ENCODE results near the gene VAV2. TPM values are rescaled to one million over a fixed set of nuclear protein-coding genes. Genes with fewer than 3 reads are reported as not detected.
A peak's percentile ranks its signal among the peaks of the same experiment; 100 is the strongest.

The VAV2 gene
- total RNA-seq, 3 donors from 2014 or later, result 29.4 to 34.8 (median 34.5) TPM

DNA sequence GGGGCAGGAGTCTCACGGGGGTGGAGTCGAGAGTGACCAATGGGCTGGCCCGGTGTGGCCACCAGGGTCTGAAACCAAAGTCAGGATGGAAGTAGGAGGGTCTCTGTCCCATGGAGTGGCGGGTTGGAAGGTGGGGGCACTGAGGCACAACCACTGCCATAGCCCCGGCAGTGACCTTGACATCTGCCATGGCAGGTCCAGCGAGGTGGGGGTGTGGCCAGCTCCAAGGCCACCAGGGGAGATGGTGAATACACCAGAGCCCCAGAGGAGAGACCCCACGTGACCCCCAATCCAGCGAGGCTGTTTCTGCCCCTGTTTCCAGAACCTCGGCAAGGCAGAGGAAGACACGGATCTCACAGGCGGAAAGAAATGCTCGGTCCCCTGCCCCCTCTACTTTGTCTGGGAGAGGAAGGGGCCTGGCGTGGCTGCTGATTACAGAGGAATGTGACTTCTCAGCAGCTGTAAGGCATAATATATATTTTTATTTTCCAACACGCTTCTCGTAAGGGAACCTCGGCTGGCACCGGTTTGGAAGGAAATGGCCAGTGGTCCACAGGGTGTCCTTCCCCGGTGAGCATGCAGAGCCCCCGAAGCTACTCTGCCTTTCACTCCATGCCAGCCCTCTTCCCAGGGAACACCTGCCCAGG is 148.2 kb downstream of the VAV2 start:
- Histone ChIP-seq H3K4me3 (no peak overlapping the region), H3K36me3 (ENCODE audit: low read depth) (no peaks in the 10 kb centered on the region), H3K4me1 (ENCODE audit: low read depth) (peaks cover 10% of the 10 kb centered on the region), H3K9me3 (no peaks in the 10 kb centered on the region)
- DNase-seq, result peak in 1 of 3 donors; percentile 49
- intact Hi-C loops (cut with DNase I, micrococcal nuclease), result no loop called here
- TF ChIP-seq CTCF (IDR thresholded peaks at IDR 0.05), result no peak
- no peak for ATAC-seq

- peaks cover 10% of the 10 kb centered on the region for H3K4me1 ChIP-seq (ENCODE audit: low read depth)
- H3K9me3 ChIP-seq, result no peaks in the 10 kb centered on the region
- no peak for TF ChIP-seq CTCF (IDR thresholded peaks at IDR 0.05)
- no peak overlapping the region for H3K4me3 ChIP-seq
- intact Hi-C loops (cut with DNase I, micrococcal nuclease), result no loop called here
- no peak for DNase-seq
- H3K36me3 ChIP-seq (ENCODE audit: low read depth), result no peaks in the 10 kb centered on the region
- no peak for ATAC-seq
Measured at GRCh38 chr9:133843250-133843649, 148.9 kb downstream of the VAV2 start.

DNA sequence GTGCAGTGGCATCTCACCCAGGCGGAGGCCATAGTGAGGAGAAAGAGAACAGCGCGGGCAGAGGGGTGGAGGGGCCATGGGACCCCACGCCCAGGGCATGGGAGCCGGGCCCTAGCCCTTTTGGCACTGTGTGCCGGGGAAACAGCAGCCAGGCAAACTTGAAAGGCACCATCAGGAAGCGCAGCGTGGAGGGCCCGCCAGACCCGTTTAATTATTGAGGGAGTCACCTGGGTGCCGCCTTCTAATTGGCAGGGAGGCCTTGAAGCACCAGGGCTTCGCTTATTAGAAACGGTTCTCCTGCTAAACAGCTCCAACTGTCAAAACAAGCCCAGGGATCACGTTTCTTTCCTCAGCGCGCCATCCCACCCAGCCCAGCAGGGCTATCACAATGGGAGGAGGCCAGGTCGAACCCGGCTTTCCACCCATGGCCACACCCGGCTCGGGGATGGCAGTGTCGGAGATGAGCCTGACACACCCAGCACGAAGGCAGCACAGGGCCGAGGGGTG is 149.3 kb downstream of the VAV2 start:
- Histone ChIP-seq H3K4me1 (ENCODE audit: low read depth) (peaks cover 10% of the 10 kb centered on the region), H3K36me3 (ENCODE audit: low read depth) (no peaks in the 10 kb centered on the region), H3K9me3 (no peaks in the 10 kb centered on the region), H3K4me3 (no peak overlapping the region)
- DNase-seq, result peak; percentile 60 to 74 (median 74)
- TF ChIP-seq CTCF (IDR thresholded peaks at IDR 0.05), result no peak
- intact Hi-C loops (cut with DNase I, micrococcal nuclease), result no loop called here
- peak; percentile 62 for ATAC-seq

GRCh38 chr9:133842174-133842573 is 149.9 kb downstream of the VAV2 start:
- intact Hi-C loops (cut with DNase I, micrococcal nuclease), result no loop called here
- DNase-seq, result peak; percentile 80 to 86 (median 84)
- TF ChIP-seq CTCF (IDR thresholded peaks at IDR 0.05), result no peak
- H3K36me3 ChIP-seq (ENCODE audit: low read depth), result no peaks in the 10 kb centered on the region
- ATAC-seq, result peak; percentile 91
- no peak overlapping the region for H3K4me3 ChIP-seq
- no peaks in the 10 kb centered on the region for H3K9me3 ChIP-seq
- peaks cover 16% of the 10 kb centered on the region for H3K4me1 ChIP-seq (ENCODE audit: low read depth)

DNA sequence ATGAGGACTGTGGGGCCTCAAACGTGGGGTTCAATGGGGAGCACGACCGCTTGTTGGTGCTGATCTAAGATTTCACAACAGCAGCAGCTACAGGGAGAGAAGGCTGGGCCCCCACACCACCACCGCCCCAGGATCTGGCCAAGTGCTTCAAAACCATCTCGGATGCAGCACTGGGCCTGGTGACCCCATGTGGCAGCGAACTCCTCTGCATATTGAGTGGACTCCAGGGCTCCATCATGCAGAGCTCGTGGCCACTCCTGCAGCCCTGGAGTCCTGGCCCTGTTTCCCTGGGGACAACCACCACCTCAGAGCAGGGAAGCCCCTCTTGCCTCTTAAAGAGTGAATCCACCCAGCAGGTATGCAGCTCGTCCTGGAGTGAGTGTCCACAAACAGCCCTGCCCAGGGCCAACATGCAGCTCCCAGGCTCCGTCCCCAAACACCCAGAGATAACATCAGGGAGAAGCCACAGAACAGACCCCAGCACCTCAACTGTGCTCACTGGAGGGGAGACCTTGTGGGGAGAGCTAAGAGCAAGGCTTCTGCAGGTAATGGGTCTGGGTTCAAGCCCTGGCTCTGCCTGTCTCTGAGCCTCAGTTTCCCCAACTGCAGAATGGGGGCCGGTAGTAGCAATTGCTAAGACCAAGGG is 150.8 kb downstream of the VAV2 start:
- no peak overlapping the region for H3K4me3 ChIP-seq
- ATAC-seq (no peak), DNase-seq (peak in 1 of 3 donors; percentile 20)
- intact Hi-C loops (cut with DNase I, micrococcal nuclease), result no loop called here
- H3K36me3 ChIP-seq (ENCODE audit: low read depth), result no peaks in the 10 kb centered on the region
- no peak for TF ChIP-seq CTCF (IDR thresholded peaks at IDR 0.05)
- no peaks in the 10 kb centered on the region for H3K9me3 ChIP-seq
- H3K4me1 ChIP-seq (ENCODE audit: low read depth), result peaks cover 18% of the 10 kb centered on the region
